Epithelial cell of prostate (primary cell): ENCODE results near the gene SULT1C3.

ENCODE experiments used
- DNase-seq: peaks from one replicate; pipeline ENCODE4 v3.0.0-alpha.2; 2011; ENCODE audit warnings: low read depth, low spot score
- H3K27ac ChIP-seq: fragments of 450-650 bp; 2 replicates; pipeline ENCODE4 v1.5.1; 2017; ENCODE audit warnings: mild to moderate bottlenecking

The SULT1C3 gene

GRCh38 chr2:108293850-108294249 is 54.1 kb downstream of the SULT1C3 start:
- no peak overlapping the region for H3K27ac ChIP-seq
- DNase-seq = no peak

GRCh38 chr2:108297436-108298141 is 57.8 kb downstream of the SULT1C3 start:
- peak overlapping the region; percentile 77 for H3K27ac ChIP-seq
- DNase-seq = peak; percentile 53

GRCh38 chr2:108301558-108301957 is 61.8 kb downstream of the SULT1C3 start:
- DNase-seq = no peak
- no peak overlapping the region for H3K27ac ChIP-seq

GRCh38 chr2:108304975-108305374 is 65.2 kb downstream of the SULT1C3 start:
- no peak for DNase-seq
- H3K27ac ChIP-seq = no peak overlapping the region

GRCh38 chr2:108305901-108306300 is 66.1 kb downstream of the SULT1C3 start:
- DNase-seq = no peak
- H3K27ac ChIP-seq = no peak overlapping the region

GRCh38 chr2:108309903-108310302 is 70.1 kb downstream of the SULT1C3 start:
- no peak for DNase-seq
- no peak overlapping the region for H3K27ac ChIP-seq
